Psoas muscle (tissue), 8 donors: Measurements from ENCODE around the gene INHA. TPM values are rescaled to one million over a fixed set of nuclear protein-coding genes. Genes with fewer than 3 reads are reported as not detected.
A peak's percentile ranks its signal among the peaks of the same experiment; 100 is the strongest.

Experiments
- ATAC-seq, 4 donors: fragments of 200-7000 bp; cut with Tn5 transposase; one replicate each; pipeline ENCODE4 v1.9.1; 2020; ENCODE audit warnings: moderate library complexity in 3 of 4, mild to moderate bottlenecking in 2 of 4
- DNase-seq, 2 donors: peaks; one replicate each; pipeline ENCODE4 v3.0.0-alpha.2; 2020
- H3K27ac ChIP-seq: fragments of 200-600 bp; one replicate; pipeline ENCODE4 v1.8.0; 2022
- H3K27me3 ChIP-seq, 3 donors: fragments of 200-600 bp in 1 of 3; one replicate each; pipeline versions ENCODE4 v1.6.1 to v1.8.0; 2013 to 2022; ENCODE audit warnings: low read length in 2 of 3, mild to moderate bottlenecking in 2 of 3, moderate library complexity in 1 of 3; ENCODE audit not compliant: insufficient read depth in 3 of 3
- H3K36me3 ChIP-seq, 2 donors: fragments of 200-600 bp in 1 of 2; one replicate each; pipeline versions ENCODE4 v1.6.1 to v1.8.0; 2013 to 2022; ENCODE audit warnings: low read depth in 1 of 2, mild to moderate bottlenecking in 1 of 2, moderate library complexity in 1 of 2; ENCODE audit not compliant: insufficient read depth in 1 of 2
- H3K4me1 ChIP-seq: fragments of 200-600 bp; one replicate; pipeline ENCODE4 v1.8.0; 2022
- H3K4me3 ChIP-seq: fragments of 200-600 bp; one replicate; pipeline ENCODE4 v1.8.0; 2022; ENCODE audit warnings: mild to moderate bottlenecking
- H3K9me3 ChIP-seq: fragments of 200-600 bp; one replicate; pipeline ENCODE4 v1.8.0; 2022
- WGBS, 3 donors: extraction: QIAGEN DNeasy Blood & Tissue Kit; methylation state at CpG; one replicate each; pipeline versions ENCODE4 v1.1.6 to v1.1.7; 2013; 5-methylcytosine and 5-hydroxymethylcytosine counted together
- intact Hi-C, 2 donors: fragments of 100-400 bp; cut with DNase I; formaldehyde crosslinking; loops; one replicate each; pipeline versions ENCODE4 v1.11.0 to v1.14.2; 2022
- polyA plus RNA-seq, 3 donors: library from polyadenylated mRNA; stranded (reverse); fragments of 200-250 nt; gene quantifications; one replicate each; pipeline ENCODE4 v1.2.3, GENCODE V29; 2013
- total RNA-seq, 4 donors: library from RNA; stranded (reverse); fragmentation: NEBNext Ultra II Directional in 2 of 4; extraction: Animal tissue kit (Norgen Biotek cat#: 25700) in 2 of 4; gene quantifications; one replicate each; pipeline versions ENCODE4 v1.2.1 to v1.2.4, GENCODE V29; 2021 to 2023
- TF ChIP-seq, protein P1 (sequence below): fragments of 200-600 bp; IDR thresholded peaks from one replicate; pipeline ENCODE4 v1.8.0; 2022; ENCODE audit warnings: antibody characterized with exemption
- donor health status: healthy with polysubstance abuse.
- donor health status: DM: no; HTN: no; CAD: no; lungs with moderate emphysema.
- donor health status: Bipolar disorder and iron deficiency.
- donor health status: healthy.
- donor health status: DM: yes; HTN: yes; CAD: no.
- donor health status: DM: no; HTN: no; CAD: no.
- donor health status: DM: no; HTN: no; CAD: no.
- donor health status: DM: yes; HTN: yes; CAD: no.

Gene INHA
- total and polyA plus RNA-seq, 7 donors, result 0.10 to 1.2 (median 0.23) TPM; not detected in 2

DNA sequence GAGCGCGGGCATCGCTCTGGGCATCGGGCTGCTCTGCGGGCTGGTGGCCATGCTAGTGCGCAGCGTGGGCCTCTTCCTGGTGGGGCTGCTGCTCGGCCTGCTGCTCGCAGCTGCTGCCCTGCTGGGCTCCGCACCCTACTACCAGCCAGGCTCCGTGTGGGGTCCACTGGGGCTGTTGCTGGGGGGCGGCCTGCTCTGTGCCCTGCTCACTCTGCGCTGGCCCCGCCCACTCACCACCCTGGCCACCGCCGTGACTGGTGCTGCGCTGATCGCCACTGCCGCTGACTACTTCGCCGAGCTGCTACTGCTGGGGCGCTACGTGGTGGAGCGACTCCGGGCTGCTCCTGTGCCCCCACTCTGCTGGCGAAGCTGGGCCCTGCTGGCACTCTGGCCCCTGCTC lies 24.5 kb upstream of the INHA start:
- 91 to 98% (median 95%) methylated on average over 21 to 26 of the region's 26 CpGs for WGBS, 3 donors
- Histone ChIP-seq H3K4me1 (peaks cover 16% of the 10 kb centered on the region), H3K27ac (no peak overlapping the region), H3K4me3 (no peak overlapping the region), H3K27me3 (no peaks in the 10 kb centered on the region), H3K9me3 (no peaks in the 10 kb centered on the region), H3K36me3 (no peaks in the 10 kb centered on the region)
- intact Hi-C loops, result loop anchor here in 1 of 2 donors (10.0 kb wide), 1 partner anchor 373 kb away; the partner anchor contains the start of genes CNPPD1, RETREG2 and SLC23A3
- TF ChIP-seq, protein P1, sequence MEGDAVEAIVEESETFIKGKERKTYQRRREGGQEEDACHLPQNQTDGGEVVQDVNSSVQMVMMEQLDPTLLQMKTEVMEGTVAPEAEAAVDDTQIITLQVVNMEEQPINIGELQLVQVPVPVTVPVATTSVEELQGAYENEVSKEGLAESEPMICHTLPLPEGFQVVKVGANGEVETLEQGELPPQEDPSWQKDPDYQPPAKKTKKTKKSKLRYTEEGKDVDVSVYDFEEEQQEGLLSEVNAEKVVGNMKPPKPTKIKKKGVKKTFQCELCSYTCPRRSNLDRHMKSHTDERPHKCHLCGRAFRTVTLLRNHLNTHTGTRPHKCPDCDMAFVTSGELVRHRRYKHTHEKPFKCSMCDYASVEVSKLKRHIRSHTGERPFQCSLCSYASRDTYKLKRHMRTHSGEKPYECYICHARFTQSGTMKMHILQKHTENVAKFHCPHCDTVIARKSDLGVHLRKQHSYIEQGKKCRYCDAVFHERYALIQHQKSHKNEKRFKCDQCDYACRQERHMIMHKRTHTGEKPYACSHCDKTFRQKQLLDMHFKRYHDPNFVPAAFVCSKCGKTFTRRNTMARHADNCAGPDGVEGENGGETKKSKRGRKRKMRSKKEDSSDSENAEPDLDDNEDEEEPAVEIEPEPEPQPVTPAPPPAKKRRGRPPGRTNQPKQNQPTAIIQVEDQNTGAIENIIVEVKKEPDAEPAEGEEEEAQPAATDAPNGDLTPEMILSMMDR, result no peak
- DNase-seq (no peak), ATAC-seq (no peak)

DNA sequence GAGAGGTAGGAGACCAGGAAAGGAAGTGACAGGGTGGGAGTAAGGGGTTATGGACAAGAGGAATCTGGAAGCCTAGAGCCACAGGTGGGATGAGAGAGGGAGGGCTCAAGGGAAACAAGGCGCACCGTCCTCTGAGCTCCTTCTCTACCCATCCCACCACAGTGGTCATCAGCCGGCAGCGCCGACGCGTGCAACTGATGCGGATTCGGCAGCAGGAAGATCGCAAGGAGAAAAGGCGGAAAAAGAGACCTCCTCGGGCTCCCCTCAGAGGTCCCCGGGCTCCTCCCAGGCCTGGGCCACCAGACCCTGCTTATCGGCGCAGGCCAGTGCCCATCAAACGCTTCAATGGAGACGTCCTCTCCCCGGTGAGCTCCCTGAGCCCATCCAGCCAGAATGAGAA lies 23.1 kb upstream of the INHA start:
- H3K27me3 ChIP-seq, result no peaks in the 10 kb centered on the region
- no peaks in the 10 kb centered on the region for H3K9me3 ChIP-seq
- DNase-seq (no peak), ATAC-seq (no peak)
- TF ChIP-seq, protein P1, result no peak
- no peak overlapping the region for H3K4me3 ChIP-seq
- no peak overlapping the region for H3K27ac ChIP-seq
- no peaks in the 10 kb centered on the region for H3K36me3 ChIP-seq
- WGBS, 3 donors, result 90 to 94% (median 93%) methylated on average over 18 of the region's 18 CpGs
- intact Hi-C loops, result loop anchor here in 1 of 2 donors (10.0 kb wide), 1 partner anchor 374 kb away; the partner anchor contains the start of genes CNPPD1, RETREG2 and SLC23A3
- H3K4me1 ChIP-seq, result peaks cover 18% of the 10 kb centered on the region

DNA sequence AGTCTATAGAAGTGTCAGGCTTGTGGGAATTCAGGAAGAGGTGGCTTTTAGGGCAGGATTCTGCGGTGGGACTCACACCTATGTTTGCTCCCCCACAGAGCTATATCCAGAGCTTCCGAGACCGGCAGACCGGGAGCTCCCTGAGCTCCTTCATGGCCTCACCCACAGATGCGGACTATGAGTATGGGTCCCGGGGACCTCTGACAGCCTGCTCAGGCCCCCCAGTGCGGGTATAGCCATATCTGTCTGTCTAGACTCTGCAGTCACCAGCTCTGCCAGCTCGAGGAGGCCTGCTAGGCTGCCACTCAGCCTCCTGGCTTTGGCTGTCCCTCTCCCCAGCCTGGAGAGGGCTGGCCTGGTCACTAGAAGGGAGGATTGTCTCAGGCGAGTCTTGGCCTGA lies 22.5 kb upstream of the INHA start:
- ATAC-seq, result no peak
- no peaks in the 10 kb centered on the region for H3K36me3 ChIP-seq
- TF ChIP-seq, protein P1, result no peak
- no peak overlapping the region for H3K27ac ChIP-seq
- H3K4me3 ChIP-seq, result no peak overlapping the region
- peaks cover 12% of the 10 kb centered on the region for H3K4me1 ChIP-seq
- WGBS, 3 donors, result 86 to 89% (median 89%) methylated on average over 9 of the region's 9 CpGs
- no peaks in the 10 kb centered on the region for H3K27me3 ChIP-seq
- H3K9me3 ChIP-seq, result no peaks in the 10 kb centered on the region
- intact Hi-C loops, result loop anchor here in 1 of 2 donors (10.0 kb wide), 1 partner anchor 375 kb away; the partner anchor contains the start of genes CNPPD1, RETREG2 and SLC23A3
- DNase-seq, result no peak

DNA sequence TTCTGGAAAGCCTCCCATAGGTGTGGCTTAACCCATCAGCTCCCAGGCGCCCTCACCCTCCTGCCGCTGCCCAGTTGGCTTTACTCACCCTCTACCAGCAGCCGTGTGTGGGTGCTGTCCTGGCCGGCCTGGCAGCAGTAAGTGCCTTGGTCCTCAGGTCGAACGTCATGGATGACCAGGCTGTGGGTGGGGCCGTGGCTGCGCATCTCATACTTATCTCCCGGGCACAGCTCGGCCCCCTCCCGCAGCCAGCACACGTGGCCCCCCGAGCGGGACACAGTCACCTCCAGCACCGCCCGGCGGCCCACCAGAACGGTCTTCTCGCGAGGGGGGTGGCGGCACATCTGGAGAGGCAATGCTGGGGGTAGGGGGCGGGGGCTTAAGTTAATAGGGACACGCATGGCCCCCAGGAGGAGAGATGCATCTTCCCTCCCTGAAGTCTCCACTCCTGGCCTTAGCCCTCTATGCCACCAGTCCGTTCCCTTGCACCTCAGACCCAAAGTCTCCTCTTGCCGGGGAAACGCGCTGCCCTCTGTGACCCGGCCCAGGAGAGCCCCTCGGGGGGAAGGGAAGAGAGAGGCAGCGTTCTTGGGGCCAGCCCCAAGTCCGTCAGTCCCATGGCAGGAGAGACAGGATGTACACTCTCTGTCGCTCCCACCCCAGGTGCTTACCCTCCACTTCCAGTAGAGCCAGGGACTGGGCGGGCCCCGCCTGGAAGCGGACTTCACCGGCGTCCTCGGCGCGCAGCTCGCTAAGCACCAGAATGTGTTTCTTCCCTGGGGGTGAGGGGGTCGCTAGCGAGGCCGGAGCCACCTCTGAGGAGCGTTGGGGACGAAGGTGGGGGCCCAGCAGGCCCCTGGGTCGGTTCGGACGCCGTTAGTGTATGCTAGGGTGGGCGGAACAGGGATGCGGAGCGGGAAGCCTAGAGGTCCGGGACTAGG lies 20.4 kb upstream of the INHA start:
- TF ChIP-seq, protein P1, result no peak
- WGBS, 3 donors, result 26 to 34% (median 29%) methylated on average over 52 to 54 of the region's 54 CpGs
- Histone ChIP-seq H3K4me1 (peaks cover 10% of the 10 kb centered on the region), H3K27ac (no peak overlapping the region), H3K36me3 (peaks cover 0 to 15% of the 10 kb centered on the region in 2 donors), H3K9me3 (no peaks in the 10 kb centered on the region), H3K27me3 (no peaks in the 10 kb centered on the region), H3K4me3 (peak overlapping the region; percentile 72)
- DNase-seq (no peak), ATAC-seq (peak in 3 of 4 donors; percentile 1 to 3 (median 1))
- intact Hi-C loops, result no loop called here
